HG03354 (cell line): ENCODE data around the gene TPCN1.

Experiments used
- ATAC-seq: cut with Tn5 transposase; IDR thresholded peaks from one replicate; pipeline ENCODE4 v1.9.1; 2021; ENCODE audit warnings: mild to moderate bottlenecking; ENCODE audit not compliant: unreplicated experiment, poor library complexity, severe bottlenecking

The TPCN1 gene

DNA sequence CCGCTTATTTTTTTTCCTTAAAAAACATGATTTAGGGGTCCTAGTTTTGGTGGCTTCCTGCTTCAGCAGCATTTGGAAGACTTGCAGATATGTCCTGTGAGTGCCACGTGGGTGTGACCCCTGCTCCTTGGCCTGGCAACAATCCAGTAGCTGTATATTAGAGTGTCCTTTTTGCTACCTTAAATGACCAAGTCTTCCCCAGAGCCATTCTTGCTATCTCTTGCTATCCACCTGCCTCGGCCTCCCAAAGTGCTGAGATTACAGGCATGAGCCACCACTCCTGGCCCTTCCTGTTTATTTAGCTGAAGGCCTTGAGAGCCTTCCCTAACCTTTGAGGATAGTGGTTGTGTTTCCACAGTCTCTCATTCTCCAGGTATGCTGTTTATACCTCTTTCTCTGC, 17.0 kb downstream of the TPCN1 start:
- no peak for ATAC-seq

GRCh38 chr12:113239288-113239771, 18.1 kb downstream of the TPCN1 start:
- ATAC-seq, result no peak

GRCh38 chr12:113239811-113240331, 18.6 kb downstream of the TPCN1 start:
- no peak for ATAC-seq

GRCh38 chr12:113240395-113240794, 19.1 kb downstream of the TPCN1 start:
- peak; percentile 69 for ATAC-seq

GRCh38 chr12:113241191-113242025, 20.1 kb downstream of the TPCN1 start:
- no peak for ATAC-seq

- ATAC-seq, result no peak
These were observed 20.8 kb downstream of the TPCN1 start for GRCh38 chr12:113242026-113242418.

GRCh38 chr12:113242560-113242959, 21.3 kb downstream of the TPCN1 start:
- ATAC-seq, result no peak

- no peak for ATAC-seq
These were observed 22.8 kb downstream of the TPCN1 start for GRCh38 chr12:113244047-113244460.

GRCh38 chr12:113244478-113244958, 23.3 kb downstream of the TPCN1 start:
- ATAC-seq, result no peak

DNA sequence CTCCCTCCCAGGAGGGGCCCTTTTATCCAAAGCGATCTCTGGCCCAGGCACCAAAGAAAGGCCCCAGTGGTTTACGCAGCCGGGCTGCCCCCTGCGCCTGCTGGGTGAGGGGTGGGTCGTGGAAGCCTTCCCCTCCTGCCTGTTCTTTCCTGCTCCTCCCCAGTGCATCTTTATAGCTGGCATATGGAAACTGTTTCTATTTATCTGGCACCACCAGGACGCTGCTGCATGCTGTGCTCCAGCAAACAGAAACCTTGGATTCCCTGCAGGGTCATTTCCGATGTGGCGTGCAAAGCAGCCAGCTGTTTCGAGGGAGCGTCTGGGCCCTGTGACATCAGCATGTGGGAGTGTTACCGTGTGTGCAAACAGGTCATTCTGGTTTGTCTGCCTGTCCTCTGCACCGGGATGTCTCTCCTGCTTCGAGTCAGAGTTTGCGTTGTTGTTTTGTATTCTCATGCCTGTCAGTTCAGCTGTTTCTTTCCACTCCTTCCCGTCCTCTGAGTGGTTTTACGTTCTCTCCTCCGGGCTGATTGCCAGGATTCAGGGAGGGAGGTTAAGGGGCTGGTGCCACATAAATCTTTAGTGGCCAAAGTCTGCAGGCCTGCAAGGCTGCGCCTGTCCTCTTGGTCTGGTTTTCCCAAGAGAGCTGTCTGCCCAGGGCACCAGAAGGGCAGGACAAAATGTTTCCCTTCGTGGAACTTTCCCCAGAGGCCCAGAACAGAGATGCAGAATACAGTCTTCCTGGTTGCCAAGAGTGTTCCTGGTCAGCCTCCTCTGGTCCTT, 24.6 kb downstream of the TPCN1 start:
- no peak for ATAC-seq

DNA sequence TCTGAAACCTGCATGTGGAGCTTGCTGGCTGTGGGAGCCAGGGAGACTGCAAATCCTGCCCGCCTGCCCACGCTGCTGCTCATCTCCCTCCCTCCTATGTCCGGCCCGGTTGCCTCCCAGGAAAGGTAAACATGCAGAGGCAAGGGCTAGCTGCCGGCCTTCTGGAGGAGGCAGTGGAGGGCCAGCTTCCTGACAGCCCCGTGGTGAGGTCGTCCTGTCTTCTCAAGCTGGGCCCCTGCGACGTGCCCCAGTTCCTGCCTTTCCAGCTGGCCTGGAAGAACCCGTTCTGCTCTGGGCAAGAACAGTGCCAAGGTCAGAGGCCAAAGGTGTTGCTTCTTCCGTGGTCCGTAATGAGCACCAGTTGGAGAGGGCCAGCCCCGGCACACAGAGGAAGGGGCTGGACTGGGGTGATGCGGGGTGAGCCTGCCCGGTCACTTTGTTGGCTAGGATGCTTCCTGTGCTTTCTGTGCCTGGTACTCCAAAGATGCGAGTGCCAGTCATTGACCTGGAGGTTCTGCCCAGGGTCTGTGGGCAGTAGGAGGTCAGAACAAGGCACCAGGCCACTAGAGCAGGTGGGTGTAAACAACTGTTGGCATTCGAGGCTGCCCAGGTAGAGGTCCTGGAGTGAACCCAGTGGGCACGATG, 25.3 kb downstream of the TPCN1 start:
- ATAC-seq, result no peak

- no peak for ATAC-seq
These were observed 26.1 kb downstream of the TPCN1 start for GRCh38 chr12:113247123-113248050.

GRCh38 chr12:113248051-113248825, 27.0 kb downstream of the TPCN1 start:
- no peak for ATAC-seq

DNA sequence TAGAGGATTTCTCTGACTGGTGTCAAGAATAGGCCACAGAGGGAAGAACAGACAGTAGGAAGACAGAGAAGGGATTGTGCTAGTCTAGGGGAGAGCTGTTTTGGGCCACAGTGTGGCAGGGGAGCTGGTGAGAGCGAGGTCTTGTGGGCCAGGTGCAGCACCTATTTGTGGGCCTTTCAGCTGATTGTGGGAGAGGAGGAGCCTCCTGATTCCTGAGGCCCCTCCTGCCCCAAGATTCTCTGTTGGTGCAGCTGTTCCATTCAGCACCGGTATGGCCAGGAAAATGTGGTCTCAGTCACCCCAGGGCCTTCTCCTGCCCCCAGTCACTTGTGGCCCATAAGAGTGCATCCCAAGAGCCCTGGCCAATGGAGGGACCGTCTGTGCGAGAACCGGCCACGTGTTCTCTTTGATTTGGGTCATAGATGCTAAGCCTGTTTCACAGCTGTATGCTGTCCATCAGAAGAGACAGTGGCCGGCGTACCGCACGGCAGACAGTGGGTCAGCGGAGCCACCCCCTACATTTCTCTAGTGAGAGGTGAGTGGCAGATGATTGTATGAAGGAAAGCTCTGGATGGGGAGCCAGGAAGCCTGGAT, 27.7 kb downstream of the TPCN1 start:
- no peak for ATAC-seq

GRCh38 chr12:113249546-113249945, 28.3 kb downstream of the TPCN1 start:
- no peak for ATAC-seq

DNA sequence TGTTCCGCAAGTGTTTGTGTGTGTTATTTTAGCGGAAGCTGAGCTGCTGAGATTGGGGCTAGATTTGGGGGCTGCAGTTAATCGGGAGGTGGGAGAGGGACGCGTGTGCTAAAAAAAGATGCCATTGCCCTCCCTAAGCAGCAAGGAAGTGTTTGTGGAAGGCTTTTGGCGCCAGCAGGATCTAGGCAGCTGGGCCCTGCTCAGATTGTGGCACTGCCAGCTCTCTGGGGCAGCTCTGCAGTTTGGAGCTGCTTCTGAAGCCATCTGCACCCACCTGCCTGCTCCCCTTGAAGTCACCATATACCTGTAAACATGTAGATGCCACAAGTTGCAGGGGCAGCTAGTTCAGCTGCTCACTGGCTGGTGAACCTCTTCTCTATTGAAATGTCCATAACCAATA, 28.8 kb downstream of the TPCN1 start:
- no peak for ATAC-seq

DNA sequence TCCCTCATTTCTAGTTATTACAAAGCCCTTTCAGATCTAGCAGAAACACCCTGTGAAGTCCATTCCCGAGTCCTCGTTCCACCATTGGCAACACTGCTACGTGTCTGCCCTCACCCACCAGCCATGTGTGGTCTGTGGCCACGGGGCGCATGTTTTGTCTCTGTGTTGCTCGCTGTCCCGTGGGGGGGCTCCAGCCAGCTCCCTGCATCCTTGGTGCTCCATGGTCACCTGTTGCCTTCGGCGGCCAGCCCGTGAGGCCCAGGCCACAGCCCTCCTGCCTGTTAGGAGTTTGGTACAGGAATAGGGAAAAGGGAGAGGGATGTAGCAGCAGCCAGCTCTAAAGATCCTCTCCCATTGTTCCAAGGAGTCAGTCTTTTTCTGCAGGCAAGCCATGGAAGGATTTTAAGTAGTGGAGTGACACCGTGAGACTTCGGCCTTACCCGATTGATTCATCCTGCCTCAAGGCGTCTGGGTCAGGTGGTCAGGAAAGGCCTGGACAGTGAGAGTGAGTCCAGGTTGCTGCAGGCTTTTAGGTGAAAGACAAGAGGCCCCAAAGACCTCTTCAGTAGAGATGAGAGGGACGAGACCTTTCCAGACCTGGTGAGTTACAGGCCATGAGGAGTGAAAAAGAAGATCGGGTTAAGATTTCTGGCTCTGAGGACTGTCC, 30.3 kb downstream of the TPCN1 start:
- no peak for ATAC-seq
